ENCODE data around the gene ZNF17.

GRCh38 chr19:57376151-57376550, 34.8 kb upstream of the ZNF17 start:
- no peak for TF ChIP-seq CTCF (IDR thresholded peaks at IDR 0.05)
- TF ChIP-seq POLR2A (IDR thresholded peaks at IDR 0.05) = no peak
